ENCODE results near the gene GTF3C1.

The GTF3C1 gene

GRCh38 chr16:27421961-27422740 lies 127.6 kb downstream of the GTF3C1 start:
- H3K4me3 ChIP-seq (ENCODE audit: low read depth, low read length), result no peak overlapping the region
- TF ChIP-seq CTCF (IDR thresholded peaks at IDR 0.05; ENCODE audit: low read depth, low read length) (no peak), MYC (IDR thresholded peaks at IDR 0.05; ENCODE audit: low read depth, low read length) (no peak), MAX (IDR thresholded peaks at IDR 0.05; ENCODE audit: low read depth, low read length) (no peak), POLR2A (IDR thresholded peaks at IDR 0.05; ENCODE audit: extremely low read depth, insufficient read length) (no peak)
- no peak for DNase-seq (ENCODE audit: low read depth)

- no peak for DNase-seq (ENCODE audit: low read depth)
- TF ChIP-seq CTCF (IDR thresholded peaks at IDR 0.05; ENCODE audit: low read depth, low read length) (no peak), POLR2A (IDR thresholded peaks at IDR 0.05; ENCODE audit: extremely low read depth, insufficient read length) (no peak), MAX (IDR thresholded peaks at IDR 0.05; ENCODE audit: low read depth, low read length) (no peak), MYC (IDR thresholded peaks at IDR 0.05; ENCODE audit: low read depth, low read length) (no peak)
- no peak overlapping the region for H3K4me3 ChIP-seq (ENCODE audit: low read depth, low read length)
Measured at GRCh38 chr16:27417047-27417671, 132.6 kb downstream of the GTF3C1 start.

GRCh38 chr16:27414788-27415431 lies 134.8 kb downstream of the GTF3C1 start:
- peak; percentile 37 for DNase-seq (ENCODE audit: low read depth)
- TF ChIP-seq POLR2A (IDR thresholded peaks at IDR 0.05; ENCODE audit: extremely low read depth, insufficient read length), result no peak
- no peak for TF ChIP-seq MAX (IDR thresholded peaks at IDR 0.05; ENCODE audit: low read depth, low read length)
- no peak overlapping the region for H3K4me3 ChIP-seq (ENCODE audit: low read depth, low read length)

- H3K4me3 ChIP-seq (ENCODE audit: low read depth, low read length), result no peak overlapping the region
- TF ChIP-seq POLR2A (IDR thresholded peaks at IDR 0.05; ENCODE audit: extremely low read depth, insufficient read length) (no peak), CTCF (IDR thresholded peaks at IDR 0.05; ENCODE audit: low read depth, low read length) (no peak), MYC (IDR thresholded peaks at IDR 0.05; ENCODE audit: low read depth, low read length) (no peak), MAX (IDR thresholded peaks at IDR 0.05; ENCODE audit: low read depth, low read length) (no peak)
- DNase-seq (ENCODE audit: low read depth), result no peak
Measured at GRCh38 chr16:27413956-27414355, 135.8 kb downstream of the GTF3C1 start.

GRCh38 chr16:27410761-27411160 lies 139.0 kb downstream of the GTF3C1 start:
- TF ChIP-seq MYC (IDR thresholded peaks at IDR 0.05; ENCODE audit: low read depth, low read length), result no peak
- no peak for TF ChIP-seq POLR2A (IDR thresholded peaks at IDR 0.05; ENCODE audit: extremely low read depth, insufficient read length)
- no peak for TF ChIP-seq CTCF (IDR thresholded peaks at IDR 0.05; ENCODE audit: low read depth, low read length)
- no peak for TF ChIP-seq MAX (IDR thresholded peaks at IDR 0.05; ENCODE audit: low read depth, low read length)
- no peak for DNase-seq (ENCODE audit: low read depth)
- H3K4me3 ChIP-seq (ENCODE audit: low read depth, low read length), result no peak overlapping the region

Data from NB4 (cell line).